OCI-LY7 (cell line): Measurements from ENCODE around the gene DIAPH2.

Experiments used
- CTCF ChIP-seq: fragments of 200-600 bp; sonication (generic); conservative IDR thresholded peaks from 2 replicates; pipeline ENCODE4 v1.5.1; 2014; ENCODE audit warnings: mild to moderate bottlenecking, antibody characterized with exemption, low read length, moderate library complexity, mixed read lengths
- EZH2phosphoT487 ChIP-seq: fragments of 200-600 bp; sonication (generic); IDR thresholded peaks from 2 replicates; pipeline ENCODE4 v1.6.1; 2018; ENCODE audit warnings: low read depth, borderline replicate concordance, mild to moderate bottlenecking, mixed run types, antibody characterized with exemption, low read length, moderate library complexity, mixed read lengths

- TF ChIP-seq CTCF (peak; percentile 79), EZH2phosphoT487 (no peak)
Observed at GRCh38 chrX:96770315-96770714, 85.7 kb downstream of the DIAPH2 start.
